ENCODE results near the gene C11orf91.

DNA sequence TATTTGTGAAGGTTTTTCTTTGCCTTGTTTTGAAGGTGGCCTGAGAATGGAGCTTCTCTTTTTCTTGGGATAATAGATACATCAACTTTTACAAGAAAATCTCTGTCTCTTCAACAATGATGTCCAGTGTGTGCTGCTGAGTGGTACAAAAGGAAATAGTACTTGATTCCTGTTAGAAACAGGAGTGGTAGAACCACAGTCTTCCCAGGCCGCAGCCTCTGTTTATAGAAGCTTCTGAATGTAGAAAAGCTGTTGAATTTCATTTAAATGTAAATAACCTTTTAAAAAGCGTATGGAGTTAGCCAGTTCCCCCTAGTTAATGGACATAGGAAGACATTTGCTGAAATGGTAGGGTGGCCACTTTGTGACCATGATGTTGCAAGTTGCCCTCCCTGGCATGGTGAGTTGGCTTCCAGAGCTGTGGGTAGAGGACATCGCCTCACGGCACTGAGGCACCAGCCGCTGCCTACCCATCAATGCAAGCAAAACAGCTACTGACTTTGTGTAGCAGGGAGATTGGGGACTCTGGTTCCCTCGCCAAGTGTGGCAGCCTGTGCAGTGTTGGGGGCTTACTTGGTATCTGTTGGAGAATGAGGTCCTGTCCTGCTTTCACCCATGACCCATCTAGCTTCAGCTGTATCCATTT is 31.6 kb downstream of the C11orf91 start:
- TF ChIP-seq CTCF (conservative IDR thresholded peaks at IDR 0.05; ENCODE audit: low read length) (no peak), EZH2phosphoT487 (IDR thresholded peaks at IDR 0.05; ENCODE audit: borderline replicate concordance) (no peak)

All from Loucy (cell line).